GM20431 (cell line): ENCODE data around the gene ZNF738.
"Not testable (repeated sequence)": the region's sequence is repeated elsewhere in the genome, so short reads cannot be mapped to it uniquely, and the experiment has no call there.

Experiments
- in situ Hi-C: fragments of 300-500 bp; cut with MseI, MboI; formaldehyde crosslinking; loops from one replicate; pipeline ENCODE4 v1.15.0; 2020; ENCODE audit warnings: low sequenced_read_pairs; ENCODE audit not compliant: unreplicated experiment

Gene ZNF738

DNA sequence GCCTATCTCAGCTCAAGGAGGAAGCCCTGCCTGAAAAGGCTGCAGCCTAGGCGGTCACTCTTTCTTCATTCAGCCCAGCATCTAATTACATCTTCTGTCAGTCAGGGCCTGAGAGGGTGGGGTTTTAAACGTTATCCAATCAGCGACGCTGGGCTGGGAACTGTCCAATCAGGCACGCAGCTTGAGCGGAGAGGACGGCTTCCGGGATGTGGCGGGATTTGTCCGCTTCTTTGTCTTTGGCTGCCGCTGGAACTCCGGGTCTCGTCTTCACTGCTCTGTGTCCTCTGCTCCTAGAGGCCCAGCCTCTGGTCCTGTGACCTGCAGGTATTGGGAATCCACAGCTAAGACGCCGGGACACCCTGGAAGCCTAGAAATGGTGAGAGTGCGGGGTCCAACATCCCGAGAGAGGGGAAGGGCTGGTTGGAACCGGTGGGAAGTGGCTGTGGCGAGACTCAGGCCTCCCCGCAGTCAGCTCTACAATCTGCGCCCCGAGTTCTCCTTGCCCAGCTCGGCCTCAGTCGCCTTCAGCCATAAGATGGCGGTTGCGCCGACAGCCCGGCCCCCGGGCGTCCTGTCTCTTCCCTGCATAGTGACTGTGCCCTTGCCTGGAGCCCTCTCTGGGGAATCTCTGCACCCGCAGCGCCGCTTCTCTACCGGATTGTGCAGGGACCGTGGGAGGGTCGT lies at the start of gene ZNF738:
ZNF738 (plus strand) TSS at position 233 of the 684 bp plus-strand sequence; CDS start at position 374, 141 bp downstream.
- in situ Hi-C loops, result no loop called here

GRCh38 chr19:21312807-21313206 lies 46.0 kb upstream of the ZNF738 start:
- in situ Hi-C loops, result not testable (repeated sequence)

GRCh38 chr19:21314676-21315075 lies 44.1 kb upstream of the ZNF738 start:
- in situ Hi-C loops, result no loop called here

DNA sequence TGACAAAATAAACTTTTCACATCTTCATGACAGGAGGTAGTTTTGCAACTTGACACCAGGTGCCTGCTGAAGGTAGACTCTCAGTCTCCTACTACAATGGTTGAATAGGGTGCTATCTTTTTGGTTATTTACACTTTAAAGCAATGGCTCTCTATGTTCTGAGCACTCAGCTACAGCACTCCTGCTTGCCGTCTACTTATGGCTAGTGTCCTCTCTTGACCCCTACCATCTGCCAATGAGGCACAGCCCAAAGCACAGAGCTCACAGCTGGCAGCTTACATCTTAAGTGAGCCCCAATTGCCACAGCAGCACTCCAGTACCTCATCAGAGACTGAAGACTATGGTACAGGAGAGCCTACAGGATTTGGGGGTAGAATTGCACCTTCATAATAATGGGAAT lies 41.0 kb upstream of the ZNF738 start:
- in situ Hi-C loops, result no loop called here

DNA sequence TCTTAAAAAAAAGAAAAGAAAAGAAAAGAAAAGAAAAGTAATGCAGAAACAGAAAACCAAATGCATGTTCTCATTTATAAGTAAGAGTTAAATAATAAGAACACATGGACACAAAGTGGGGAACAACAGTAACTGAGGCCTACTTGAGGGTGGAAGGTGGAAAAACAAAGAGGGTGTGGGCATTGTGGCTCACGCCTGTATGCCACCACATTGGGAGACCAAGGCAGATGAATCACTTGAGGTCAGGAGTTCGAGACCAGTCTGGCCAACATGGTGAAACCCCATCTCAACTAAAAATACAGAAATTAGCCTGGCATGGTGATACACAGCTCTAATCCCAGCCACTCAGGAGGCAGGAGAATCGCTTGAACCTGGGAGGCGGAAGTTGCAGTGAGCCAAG lies 37.7 kb upstream of the ZNF738 start:
- in situ Hi-C loops, result no loop called here

- in situ Hi-C loops, result no loop called here
Observed at GRCh38 chr19:21321996-21322395, 36.8 kb upstream of the ZNF738 start.

GRCh38 chr19:21322528-21322927 lies 36.3 kb upstream of the ZNF738 start:
- in situ Hi-C loops, result no loop called here

GRCh38 chr19:21323000-21323399 lies 35.8 kb upstream of the ZNF738 start:
- in situ Hi-C loops, result no loop called here

- in situ Hi-C loops, result no loop called here
Observed at GRCh38 chr19:21326169-21326568, 32.6 kb upstream of the ZNF738 start.

DNA sequence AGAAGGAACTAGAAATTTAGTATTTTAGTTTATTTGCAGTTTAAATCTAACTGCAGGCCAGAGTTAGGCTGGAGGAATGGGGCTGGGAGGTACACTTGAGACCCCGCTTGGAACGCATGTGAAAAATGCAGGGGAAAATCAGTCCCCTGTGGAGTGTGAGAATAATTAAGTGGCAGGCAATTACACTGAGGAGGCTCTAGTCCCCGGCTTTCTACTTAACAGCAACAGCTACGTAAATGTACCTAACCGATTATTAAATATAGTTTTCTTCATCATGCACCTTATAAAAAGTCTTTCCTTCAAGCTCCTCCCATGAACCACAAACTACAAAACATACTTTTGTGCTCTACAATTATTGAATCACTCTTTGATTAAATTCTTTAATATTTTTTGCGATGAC lies 30.4 kb upstream of the ZNF738 start:
- in situ Hi-C loops, result no loop called here

DNA sequence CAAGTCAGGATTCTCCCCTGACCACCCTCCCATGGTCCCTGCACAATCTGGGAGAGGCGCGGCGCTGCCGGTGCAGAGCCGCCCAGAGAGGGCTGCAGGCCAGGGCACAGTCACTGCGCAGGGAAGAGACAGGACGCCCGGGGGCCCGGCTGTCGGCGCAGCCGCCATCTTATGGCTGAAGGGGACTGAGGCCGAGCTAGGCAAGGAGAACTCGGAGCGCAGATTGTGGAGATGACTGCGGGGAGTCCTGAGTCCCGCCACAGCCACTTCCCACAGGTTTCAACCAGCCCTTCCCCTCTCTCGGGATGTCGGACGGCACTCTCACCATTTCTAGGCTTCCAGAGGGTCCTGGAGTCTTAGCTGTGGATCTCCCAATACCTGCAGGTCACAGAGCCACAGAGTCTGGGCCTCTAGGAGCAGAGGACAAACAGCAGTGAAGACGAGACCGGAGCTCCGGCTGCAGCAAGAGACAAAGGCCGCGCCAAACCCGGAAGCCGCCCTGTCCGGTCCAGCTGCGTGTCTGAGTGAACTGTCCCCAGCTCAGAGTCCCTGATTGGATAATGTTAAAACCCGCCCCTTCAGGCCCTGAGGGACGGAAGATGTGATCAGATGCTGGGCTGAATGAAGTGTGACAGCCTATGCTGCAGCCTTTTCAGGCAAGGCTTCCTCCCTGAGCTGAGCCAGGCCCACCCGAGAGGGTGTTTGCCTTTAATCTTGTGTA lies 29.8 kb upstream of the ZNF738 start, which contains the start of gene ZNF708:
ZNF708 (minus strand) TSS at position 526 of the 721 bp plus-strand sequence; CDS start at position 328, 198 bp downstream.
- in situ Hi-C loops, result no loop called here

DNA sequence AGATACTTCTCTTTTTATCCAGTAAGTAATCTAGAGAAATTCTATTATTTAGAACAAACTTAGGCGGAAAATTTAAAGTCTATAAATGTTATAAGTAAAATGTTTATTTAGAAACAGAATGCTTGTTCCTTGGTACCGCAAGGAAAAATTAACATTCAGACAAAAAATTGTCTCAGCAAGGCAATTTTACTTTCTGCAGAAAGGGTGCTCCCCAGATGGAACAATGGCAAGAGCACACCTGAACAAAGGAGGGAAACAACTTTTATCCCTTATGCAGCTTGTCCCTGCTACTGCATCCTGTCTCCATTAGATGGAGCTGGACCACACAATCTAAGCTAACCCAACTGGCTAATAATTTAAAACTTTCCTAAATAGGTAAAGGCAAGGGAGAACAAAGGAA lies 23.1 kb upstream of the ZNF738 start:
- in situ Hi-C loops, result no loop called here

GRCh38 chr19:21344841-21345240 lies 14.0 kb upstream of the ZNF738 start:
- in situ Hi-C loops, result not testable (repeated sequence)

DNA sequence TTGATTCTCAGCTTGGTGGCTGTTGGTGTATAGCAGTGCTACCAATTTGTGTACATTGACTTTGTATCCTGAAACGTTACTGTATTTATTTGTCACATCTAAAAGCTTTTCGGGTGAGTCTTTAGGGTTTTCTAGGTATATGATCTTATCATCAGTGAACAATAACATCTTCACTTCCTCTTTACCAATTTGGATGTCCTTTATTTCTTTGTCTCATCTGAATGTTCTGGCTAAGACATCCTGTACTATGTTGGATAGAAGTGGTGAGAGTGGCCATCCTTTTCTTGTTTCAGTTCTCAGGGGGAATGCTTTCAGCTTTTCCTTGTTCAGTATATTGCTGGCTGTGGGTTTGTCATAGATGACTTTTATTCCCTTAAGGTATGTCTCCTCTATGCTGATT lies 6.0 kb upstream of the ZNF738 start:
- in situ Hi-C loops, result no loop called here

GRCh38 chr19:21362291-21362690 lies 3.5 kb downstream of the ZNF738 start:
- in situ Hi-C loops, result no loop called here

- in situ Hi-C loops, result no loop called here
Observed at GRCh38 chr19:21383980-21384582, 25.3 kb downstream of the ZNF738 start.

DNA sequence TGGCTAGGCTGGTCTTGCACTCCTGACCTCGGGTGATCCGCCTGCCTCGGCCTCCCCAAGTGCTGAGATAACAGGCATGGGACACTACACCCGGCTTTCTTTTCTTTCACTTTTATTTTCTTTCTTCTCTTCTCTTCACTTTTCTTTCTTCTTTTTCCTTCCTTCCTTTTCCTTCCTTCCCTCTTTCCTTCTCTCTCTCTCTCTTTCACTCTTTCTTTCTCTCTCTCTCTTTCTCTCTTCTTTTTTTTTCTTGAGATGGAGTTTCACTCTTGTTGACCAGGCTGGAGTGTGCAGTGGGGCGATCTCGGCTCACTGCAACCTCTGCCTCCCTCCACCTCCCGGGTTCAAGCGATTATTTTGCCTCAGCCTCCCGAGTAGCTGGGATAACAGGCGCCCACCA lies 37.3 kb downstream of the ZNF738 start:
- in situ Hi-C loops, result no loop called here

- in situ Hi-C loops, result no loop called here
Observed at GRCh38 chr19:21396893-21397572, 38.2 kb downstream of the ZNF738 start, which contains the start of gene ZNF493. Gene ZNF493, plus strand, starts transcription at chr19:21397133. Its CDS starts 105 bp downstream, at chr19:21397238.

GRCh38 chr19:21398851-21399250 lies 40.1 kb downstream of the ZNF738 start:
- in situ Hi-C loops, result no loop called here

GRCh38 chr19:21402303-21402985 lies 43.6 kb downstream of the ZNF738 start:
- in situ Hi-C loops, result no loop called here
